CD4-positive, alpha-beta T cell (primary cell): ENCODE measurements around the gene GINS1. TPM values are rescaled to one million over a fixed set of nuclear protein-coding genes. Genes with fewer than 3 reads are reported as not detected.

Experiments used
- ATAC-seq: fragments of 200-7000 bp; cut with Tn5 transposase; one replicate; pipeline ENCODE4 v1.10.0; 2022; ENCODE audit warnings: mild to moderate bottlenecking; ENCODE audit not compliant: poor library complexity
- CTCF ChIA-PET: fragments of 350-600 bp; sonication (Branson Sonifier 250); formaldehyde crosslinking; loops from one replicate; lab custom pipeline; 2021; ENCODE audit warnings: antibody characterized with exemption, inconsistent platforms; lab: Charles Lee
- POLR2A ChIA-PET: fragments of 350-600 bp; sonication (Branson Sonifier 250); formaldehyde crosslinking; loops from one replicate; lab custom pipeline; 2021; ENCODE audit warnings: antibody characterized with exemption, inconsistent platforms; lab: Charles Lee
- DNase-seq, 14 experiments: peaks; one replicate each; pipeline ENCODE4 v3.0.0-alpha.2; 2013 to 2020; ENCODE audit warnings: mixed read lengths in 2 of 14
- H3K27ac ChIP-seq, 2 donors: one replicate each; pipeline versions ENCODE4 v1.5.1 to v1.7.0; 2013; ENCODE audit warnings: low read length in 2 of 2, low read depth in 1 of 2, mild to moderate bottlenecking in 1 of 2
- H3K27me3 ChIP-seq, 2 experiments: 1 replicate in 1 of 2; 2 replicates in 1 of 2; pipeline versions ENCODE4 v1.6.1 to v1.7.0; 2013; ENCODE audit warnings: low read length in 2 of 2, control low read depth in 1 of 2, mild to moderate bottlenecking in 1 of 2, moderate library complexity in 1 of 2; ENCODE audit not compliant: insufficient read depth in 2 of 2, control insufficient read depth in 1 of 2
- H3K36me3 ChIP-seq: one replicate; pipeline ENCODE4 v1.6.1; 2013; ENCODE audit warnings: low read length, control low read depth; ENCODE audit not compliant: insufficient read depth
- H3K4me1 ChIP-seq: one replicate; pipeline ENCODE4 v1.6.1; 2013; ENCODE audit warnings: low read length, control low read depth; ENCODE audit not compliant: insufficient read depth
- H3K4me3 ChIP-seq: one replicate; pipeline ENCODE4 v1.5.1; 2013; ENCODE audit warnings: mild to moderate bottlenecking, low read length, moderate library complexity
- H3K9me3 ChIP-seq, 2 experiments: 1 replicate in 1 of 2; 2 replicates in 1 of 2; pipeline versions ENCODE4 v1.6.1 to v1.7.0; 2013; ENCODE audit warnings: low read length in 2 of 2, mild to moderate bottlenecking in 2 of 2, control low read depth in 1 of 2, moderate library complexity in 1 of 2; ENCODE audit not compliant: control insufficient read depth in 1 of 2, insufficient read depth in 1 of 2
- H3K27ac Mint-ChIP-seq: one replicate; pipeline ENCODE4 v1.8.0; 2020; ENCODE audit warnings: mixed read lengths
- H3K27me3 Mint-ChIP-seq: one replicate; pipeline ENCODE4 v1.8.0; 2021; ENCODE audit warnings: mixed read lengths
- H3K36me3 Mint-ChIP-seq: one replicate; pipeline ENCODE4 v1.8.0; 2021; ENCODE audit warnings: low read depth, mixed read lengths
- H3K4me1 Mint-ChIP-seq: one replicate; pipeline ENCODE4 v1.8.0; 2021; ENCODE audit warnings: low read depth, mixed read lengths
- H3K4me3 Mint-ChIP-seq: one replicate; pipeline ENCODE4 v1.8.0; 2020; ENCODE audit warnings: mild to moderate bottlenecking, mixed read lengths
- H3K9me3 Mint-ChIP-seq: one replicate; pipeline ENCODE4 v1.8.0; 2020; ENCODE audit warnings: mixed read lengths
- intact Hi-C, 2 experiments: fragments of 100-400 bp; cut with DNase I in 1 of 2; cut with micrococcal nuclease in 1 of 2; formaldehyde crosslinking; loops; one replicate each; pipeline versions ENCODE4 v1.15.1 to v1.9.0; 2023 to 2025; cut with DNase I, micrococcal nuclease
- total RNA-seq, 174 experiments: library from RNA in 2 of 174; stranded (reverse) in 2 of 174; gene quantifications; one replicate each; pipeline ENCODE4 v1.2.3 and lab custom pipeline; 2021 to 2026
- TF ChIP-seq, protein P1 (sequence below): fragments of 200-600 bp; IDR thresholded peaks from one replicate; pipeline ENCODE4 v1.8.0; 2022; ENCODE audit warnings: antibody characterized with exemption, mild to moderate bottlenecking

GINS1 gene
- total RNA-seq, 2 experiments from 2014 or later: 0.08 to 0.17 TPM

DNA sequence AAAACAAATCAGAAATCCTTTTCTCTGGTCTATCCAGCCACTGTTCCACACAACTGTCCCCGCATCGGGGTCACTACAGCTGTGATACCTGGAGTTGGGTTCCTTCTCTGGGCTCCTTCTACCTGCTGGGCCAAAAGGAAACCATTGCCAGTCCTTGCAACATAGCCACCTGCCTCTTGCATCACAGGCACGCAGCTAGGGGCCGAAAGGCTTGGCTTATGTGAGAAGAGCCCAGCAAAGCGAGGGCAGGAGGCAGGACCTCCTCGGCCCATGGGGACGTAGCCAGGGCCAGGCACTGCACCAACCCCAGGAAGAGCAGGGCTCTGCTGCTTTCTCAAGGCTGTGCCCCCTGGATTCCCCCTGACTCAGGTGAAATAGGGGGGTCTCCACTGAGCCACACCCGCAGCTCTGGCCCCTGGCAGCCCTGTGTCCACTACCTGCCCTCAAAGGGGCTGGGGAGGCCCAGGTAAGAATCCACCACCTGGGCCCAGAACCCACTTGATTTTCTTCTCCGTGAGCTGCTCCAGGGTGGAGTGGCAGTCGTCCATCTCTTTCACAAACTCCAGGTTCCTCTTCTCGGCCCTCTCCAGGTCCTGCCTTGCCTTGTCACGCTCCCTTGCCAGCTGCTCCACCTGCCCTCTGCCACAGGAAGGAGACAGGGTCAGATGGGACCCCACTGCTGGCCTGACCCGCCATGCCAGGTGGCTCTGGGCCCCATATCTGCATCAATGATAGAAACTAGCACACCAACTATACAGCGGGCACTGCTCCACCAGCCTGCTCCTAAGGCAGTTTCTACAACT lies 88.9 kb downstream of the GINS1 start:
- Mint-ChIP-seq H3K27ac (no peak overlapping the region), H3K4me1 (no peaks in the 10 kb centered on the region), H3K4me3 (no peak overlapping the region), H3K36me3 (no peaks in the 10 kb centered on the region), H3K27me3 (no peaks in the 10 kb centered on the region), H3K9me3 (no peaks in the 10 kb centered on the region)
- ChIA-PET POLR2A (no interaction called here), CTCF (no interaction called here)
- no peak for DNase-seq
- intact Hi-C loops: no loop called here
- Histone ChIP-seq H3K4me3 (no peak overlapping the region), H3K9me3 (no peaks in the 10 kb centered on the region), H3K27ac (no peak overlapping the region), H3K4me1 (no peaks in the 10 kb centered on the region), H3K36me3 (no peaks in the 10 kb centered on the region), H3K27me3 (no peaks in the 10 kb centered on the region)
- TF ChIP-seq, protein P1, sequence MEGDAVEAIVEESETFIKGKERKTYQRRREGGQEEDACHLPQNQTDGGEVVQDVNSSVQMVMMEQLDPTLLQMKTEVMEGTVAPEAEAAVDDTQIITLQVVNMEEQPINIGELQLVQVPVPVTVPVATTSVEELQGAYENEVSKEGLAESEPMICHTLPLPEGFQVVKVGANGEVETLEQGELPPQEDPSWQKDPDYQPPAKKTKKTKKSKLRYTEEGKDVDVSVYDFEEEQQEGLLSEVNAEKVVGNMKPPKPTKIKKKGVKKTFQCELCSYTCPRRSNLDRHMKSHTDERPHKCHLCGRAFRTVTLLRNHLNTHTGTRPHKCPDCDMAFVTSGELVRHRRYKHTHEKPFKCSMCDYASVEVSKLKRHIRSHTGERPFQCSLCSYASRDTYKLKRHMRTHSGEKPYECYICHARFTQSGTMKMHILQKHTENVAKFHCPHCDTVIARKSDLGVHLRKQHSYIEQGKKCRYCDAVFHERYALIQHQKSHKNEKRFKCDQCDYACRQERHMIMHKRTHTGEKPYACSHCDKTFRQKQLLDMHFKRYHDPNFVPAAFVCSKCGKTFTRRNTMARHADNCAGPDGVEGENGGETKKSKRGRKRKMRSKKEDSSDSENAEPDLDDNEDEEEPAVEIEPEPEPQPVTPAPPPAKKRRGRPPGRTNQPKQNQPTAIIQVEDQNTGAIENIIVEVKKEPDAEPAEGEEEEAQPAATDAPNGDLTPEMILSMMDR: no peak
- no peak for ATAC-seq

GRCh38 chr20:25496968-25497401 lies 89.5 kb downstream of the GINS1 start:
- Histone ChIP-seq H3K9me3 (no peaks in the 10 kb centered on the region), H3K4me3 (no peak overlapping the region), H3K27me3 (no peaks in the 10 kb centered on the region), H3K4me1 (no peaks in the 10 kb centered on the region), H3K27ac (no peak overlapping the region), H3K36me3 (no peaks in the 10 kb centered on the region)
- ChIA-PET POLR2A (no interaction called here), CTCF (no interaction called here)
- no peak for DNase-seq
- H3K4me3 Mint-ChIP-seq: no peak overlapping the region
- H3K27me3 Mint-ChIP-seq: no peaks in the 10 kb centered on the region
- intact Hi-C loops: no loop called here
- H3K9me3 Mint-ChIP-seq: no peaks in the 10 kb centered on the region
- H3K36me3 Mint-ChIP-seq: no peaks in the 10 kb centered on the region
- ATAC-seq: no peak
- TF ChIP-seq, protein P1: no peak
- no peaks in the 10 kb centered on the region for H3K4me1 Mint-ChIP-seq
- no peak overlapping the region for H3K27ac Mint-ChIP-seq

DNA sequence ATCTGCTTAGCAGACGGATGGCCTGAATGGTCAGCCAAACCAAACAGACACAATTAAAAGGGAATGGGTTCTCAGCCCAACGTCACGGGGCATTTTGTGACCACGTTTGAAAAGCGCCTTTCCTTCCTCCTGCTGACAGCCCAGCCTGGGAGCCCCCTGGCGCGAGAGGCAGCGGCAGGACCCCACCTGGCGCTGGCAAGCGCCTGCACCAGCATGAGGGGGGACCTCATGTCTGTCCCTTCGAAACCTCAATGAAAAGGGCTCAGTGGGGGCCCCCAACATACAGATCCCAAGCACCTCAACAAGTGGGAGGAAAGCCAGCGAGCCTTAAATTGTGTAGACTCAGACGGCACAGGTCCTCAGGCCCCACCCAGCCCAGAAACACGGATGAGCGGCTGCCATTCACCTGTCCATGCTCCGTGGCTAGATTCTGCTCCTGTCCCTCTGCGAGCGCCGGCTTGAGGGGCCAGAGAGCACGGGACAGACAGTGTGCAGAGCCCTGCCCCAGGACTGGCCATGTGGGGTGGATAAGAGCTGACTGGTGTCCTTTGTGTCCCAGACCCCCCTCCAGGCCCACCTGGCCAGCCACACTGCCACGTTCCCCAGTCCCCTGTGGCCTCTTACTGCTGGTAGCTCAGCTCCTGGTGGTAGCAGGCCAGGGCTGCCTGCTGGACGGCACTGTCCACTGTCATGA lies 90.3 kb downstream of the GINS1 start:
- POLR2A ChIA-PET: no interaction called here
- Histone ChIP-seq H3K4me3 (no peak overlapping the region), H3K27me3 (no peaks in the 10 kb centered on the region), H3K27ac (no peak overlapping the region), H3K9me3 (no peaks in the 10 kb centered on the region), H3K36me3 (no peaks in the 10 kb centered on the region), H3K4me1 (no peaks in the 10 kb centered on the region)
- Mint-ChIP-seq H3K4me1 (no peaks in the 10 kb centered on the region), H3K36me3 (no peaks in the 10 kb centered on the region), H3K27me3 (no peaks in the 10 kb centered on the region), H3K9me3 (no peaks in the 10 kb centered on the region), H3K27ac (no peak overlapping the region), H3K4me3 (no peak overlapping the region)
- CTCF ChIA-PET: no interaction called here
- ATAC-seq (no peak), DNase-seq (no peak)
- TF ChIP-seq, protein P1: no peak
- intact Hi-C loops: no loop called here

Other genes with a start within 250 kb of the GINS1 start
- gene ENTPD6, start 212.0 kb upstream of the GINS1 start, total RNA-seq: 10 to 100 TPM; 78.5 to 85.1 TPM
- 10 to 100 TPM; 26.3 to 27.5 TPM for gene PYGB, start 159.6 kb upstream of the GINS1 start, total RNA-seq
- 10 to 100 TPM; 13.4 to 17.0 TPM for gene ABHD12, start 16.8 kb upstream of the GINS1 start, total RNA-seq
- 1 to 10 TPM; 2.7 to 4.0 TPM for gene NINL, start 177.9 kb downstream of the GINS1 start, total RNA-seq
- 1 to 10 TPM; 1.1 to 1.2 TPM for gene NANP, start 216.3 kb downstream of the GINS1 start, total RNA-seq